Amygdala (tissue), 56 donors: ENCODE measurements around the gene TRMT10A.

Experiments used
- DNase-seq, 56 donors: peaks; one replicate each; lab custom pipeline; 2025; lab: John Stamatoyannopoulos, UW

The TRMT10A gene, protein sequence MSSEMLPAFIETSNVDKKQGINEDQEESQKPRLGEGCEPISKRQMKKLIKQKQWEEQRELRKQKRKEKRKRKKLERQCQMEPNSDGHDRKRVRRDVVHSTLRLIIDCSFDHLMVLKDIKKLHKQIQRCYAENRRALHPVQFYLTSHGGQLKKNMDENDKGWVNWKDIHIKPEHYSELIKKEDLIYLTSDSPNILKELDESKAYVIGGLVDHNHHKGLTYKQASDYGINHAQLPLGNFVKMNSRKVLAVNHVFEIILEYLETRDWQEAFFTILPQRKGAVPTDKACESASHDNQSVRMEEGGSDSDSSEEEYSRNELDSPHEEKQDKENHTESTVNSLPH

DNA sequence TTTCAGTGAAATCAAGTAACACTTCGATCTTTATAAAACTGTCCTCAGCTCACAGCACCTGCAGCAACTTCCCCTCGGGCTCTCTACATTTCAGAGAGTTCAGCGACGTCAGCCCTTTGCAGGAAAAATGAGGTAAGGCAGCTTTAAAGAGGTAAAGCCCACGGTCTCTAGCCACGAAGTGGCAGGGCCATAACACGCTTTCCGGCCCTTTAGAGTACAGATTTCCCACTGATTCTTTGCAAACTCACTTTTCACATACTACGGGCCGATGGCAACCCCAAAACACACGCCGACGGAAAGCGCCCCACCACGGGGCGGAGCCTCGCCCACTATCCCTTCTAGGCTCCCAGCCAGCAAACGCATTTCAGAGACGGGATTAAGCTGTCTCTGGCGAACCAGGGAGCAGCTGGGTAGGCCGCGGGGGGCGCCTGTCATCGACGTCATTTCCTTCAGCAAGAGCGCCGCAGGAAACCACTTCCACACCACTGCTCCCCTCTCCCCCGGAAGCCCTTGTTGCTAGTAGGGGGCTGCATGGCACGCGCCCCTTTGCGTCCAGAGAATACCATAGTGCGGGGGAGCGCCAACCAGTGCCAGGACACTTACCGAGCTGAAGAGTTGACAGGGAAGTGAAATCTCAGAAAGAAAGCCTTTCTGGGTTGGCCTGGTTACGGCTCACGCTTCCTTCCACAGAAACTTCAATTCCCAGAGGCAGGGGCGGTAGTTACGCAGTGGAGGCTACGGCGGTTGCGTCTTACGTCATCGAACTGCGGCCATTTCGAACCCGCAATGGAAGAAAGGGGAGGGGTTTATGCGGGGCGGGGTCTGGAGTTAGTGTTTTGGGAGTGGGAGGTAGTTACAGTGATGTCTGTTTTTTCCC is at the start of gene TRMT10A:
TRMT10A (minus strand) TSS at position 730 of the 877 bp plus-strand sequence. CDS start 4,701 bp downstream, outside the sequence.
- peak; percentile 81 to 100 (median 97) for DNase-seq

DNA sequence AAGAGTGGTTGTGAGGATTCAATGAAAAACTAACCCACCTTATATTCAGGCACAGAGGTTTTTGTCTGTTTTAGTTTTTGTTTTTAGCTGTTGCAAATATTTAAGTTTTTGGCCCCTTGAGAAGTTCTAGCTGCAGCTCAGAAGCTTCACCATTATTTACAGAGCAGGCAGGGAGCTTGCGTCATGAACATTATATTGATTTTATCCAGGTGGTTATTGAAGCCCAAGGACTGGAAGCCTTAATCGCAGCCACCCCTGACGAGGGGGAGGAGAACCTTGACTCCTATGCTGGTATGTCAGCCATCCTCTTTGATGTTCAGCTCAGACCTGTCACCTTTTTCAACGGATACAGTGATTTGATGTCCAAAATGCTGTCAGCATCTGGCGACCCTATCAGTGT is 48.9 kb upstream of the TRMT10A start:
- no peak for DNase-seq

DNA sequence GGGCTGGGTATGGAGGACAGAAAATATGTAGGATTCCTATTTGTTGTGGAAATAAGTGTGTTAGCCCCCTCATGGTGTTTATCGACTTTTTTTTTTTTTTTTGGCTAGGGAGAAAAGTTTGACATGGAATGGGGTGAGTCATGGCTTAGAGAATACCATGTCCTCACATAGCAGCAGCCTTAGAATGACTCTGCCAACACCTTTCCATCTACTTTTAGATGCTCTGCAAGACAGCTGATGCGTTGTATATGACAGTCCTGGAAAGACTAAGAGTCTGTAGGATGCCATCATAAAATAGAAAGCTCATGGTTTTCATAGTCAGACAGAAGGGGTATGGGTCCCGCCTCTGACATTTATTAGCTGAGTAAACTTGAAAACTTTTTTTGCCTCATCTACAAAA is 48.4 kb upstream of the TRMT10A start:
- no peak for DNase-seq

DNA sequence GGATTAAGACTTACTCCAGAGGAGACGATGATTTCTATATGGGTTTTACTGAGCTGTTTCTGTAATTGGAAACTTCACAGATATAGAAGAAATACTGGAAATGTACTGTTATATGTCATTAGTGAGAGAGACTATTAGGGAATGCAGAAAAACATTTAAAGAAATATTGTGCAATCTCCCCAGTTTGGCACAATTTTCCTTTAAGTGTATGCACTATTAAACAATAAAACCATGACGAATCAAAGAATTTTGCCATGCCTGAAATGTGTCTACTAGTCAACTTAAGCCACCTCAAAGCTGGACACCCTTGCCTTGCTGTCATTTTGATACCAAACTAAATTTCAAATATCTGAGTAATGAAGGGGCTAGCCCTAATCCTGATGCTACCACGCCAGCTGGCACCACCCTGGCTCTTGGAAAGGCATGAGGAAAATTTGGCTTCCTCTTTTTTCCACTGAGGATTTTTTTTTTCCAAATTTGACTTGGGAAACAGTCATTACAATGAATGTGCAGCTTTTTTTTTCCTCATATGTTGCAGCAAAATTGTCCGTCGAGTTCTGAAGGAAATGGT is 46.9 kb upstream of the TRMT10A start:
- no peak for DNase-seq

DNA sequence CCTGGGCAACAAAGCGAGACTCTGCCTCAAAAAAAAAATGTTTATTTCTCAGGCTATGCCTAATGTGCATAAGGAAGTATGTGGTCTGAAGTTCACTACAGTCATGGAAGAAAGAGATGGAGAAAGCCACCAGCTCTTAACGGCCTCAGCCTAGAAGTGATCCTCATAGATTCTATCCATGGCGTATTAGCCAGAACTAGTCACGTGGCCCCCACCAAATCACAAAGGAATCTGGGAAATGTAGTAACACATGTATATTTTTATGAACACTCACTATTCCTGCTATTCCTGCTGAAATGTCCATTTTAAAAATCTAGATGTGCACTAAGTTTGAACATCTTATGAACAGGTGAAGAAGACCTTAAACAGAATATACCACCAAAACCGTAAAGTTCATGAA is 44.6 kb upstream of the TRMT10A start:
- DNase-seq = no peak

DNA sequence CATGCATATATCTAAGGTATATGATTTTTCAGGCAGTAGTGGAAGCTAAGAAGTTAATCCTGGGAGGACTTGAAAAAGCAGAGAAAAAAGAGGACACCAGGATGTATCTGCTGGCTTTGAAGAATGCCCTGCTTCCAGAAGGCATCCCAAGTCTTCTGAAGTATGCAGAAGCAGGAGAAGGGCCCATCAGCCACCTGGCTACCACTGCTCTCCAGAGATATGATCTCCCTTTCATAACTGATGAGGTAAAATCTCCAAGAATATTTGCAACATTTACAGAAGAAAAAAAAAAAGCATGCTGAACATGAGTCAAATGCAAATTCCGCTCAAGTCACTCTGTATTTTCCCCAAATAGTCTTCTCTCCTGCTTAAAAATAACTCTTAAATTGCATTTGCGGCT is 42.9 kb upstream of the TRMT10A start:
- no peak for DNase-seq

DNA sequence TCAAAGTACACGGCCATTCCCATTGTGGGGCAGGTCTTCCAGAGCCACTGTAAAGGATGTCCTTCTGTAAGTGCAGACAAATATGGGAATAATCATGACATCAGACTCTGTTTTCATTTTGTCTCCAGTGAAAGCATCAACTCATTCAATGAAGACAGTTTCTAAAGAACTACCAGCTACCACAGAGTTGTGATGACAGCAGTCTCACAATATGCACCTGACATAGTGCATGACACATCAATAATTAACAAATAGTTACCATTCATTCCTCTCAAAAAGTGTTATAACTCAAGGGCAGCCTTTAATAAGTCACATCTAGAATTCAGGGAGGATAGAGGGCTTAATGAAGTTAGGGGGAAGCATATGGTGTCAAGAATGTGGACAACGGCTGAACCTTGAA is 31.0 kb upstream of the TRMT10A start:
- DNase-seq = no peak

DNA sequence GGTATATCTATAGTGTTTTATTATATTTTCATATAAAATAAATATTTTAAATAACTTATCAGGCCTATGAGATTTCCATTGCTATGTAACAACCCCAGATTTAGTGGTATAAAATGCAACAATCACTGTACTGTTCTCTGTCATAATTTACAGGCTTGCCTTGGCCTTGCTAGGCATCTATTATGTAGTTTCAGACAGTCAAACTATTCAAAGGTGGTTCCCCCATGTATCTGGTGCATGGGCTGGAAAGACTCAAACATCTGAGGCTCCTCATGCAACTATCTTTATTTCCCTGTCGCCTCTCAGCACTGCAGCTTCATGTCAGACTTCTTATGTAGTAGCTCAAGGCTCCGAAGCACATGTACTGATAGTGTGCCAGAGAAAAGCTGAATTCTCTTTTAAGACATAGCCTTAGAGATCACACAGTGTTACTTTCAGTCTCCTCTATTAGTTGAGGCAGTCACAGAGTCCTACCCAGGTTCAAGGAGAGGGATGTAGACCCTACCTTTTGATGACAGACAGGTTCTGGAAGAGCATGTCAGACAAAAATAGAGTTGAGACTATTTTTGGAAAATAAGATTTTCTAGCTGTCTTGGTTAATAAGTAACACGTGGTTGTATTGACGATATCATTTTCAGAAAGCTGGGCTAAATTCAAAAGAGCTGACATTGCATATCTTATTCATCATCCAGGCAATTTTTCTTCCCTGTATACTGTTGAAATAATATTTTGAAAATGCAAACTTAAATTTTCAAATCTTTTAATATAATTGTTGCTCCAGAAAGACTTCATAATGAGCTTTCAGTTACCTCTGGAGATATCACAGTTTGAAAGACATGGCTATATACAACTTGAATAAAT is 30.2 kb upstream of the TRMT10A start:
- DNase-seq = no peak

DNA sequence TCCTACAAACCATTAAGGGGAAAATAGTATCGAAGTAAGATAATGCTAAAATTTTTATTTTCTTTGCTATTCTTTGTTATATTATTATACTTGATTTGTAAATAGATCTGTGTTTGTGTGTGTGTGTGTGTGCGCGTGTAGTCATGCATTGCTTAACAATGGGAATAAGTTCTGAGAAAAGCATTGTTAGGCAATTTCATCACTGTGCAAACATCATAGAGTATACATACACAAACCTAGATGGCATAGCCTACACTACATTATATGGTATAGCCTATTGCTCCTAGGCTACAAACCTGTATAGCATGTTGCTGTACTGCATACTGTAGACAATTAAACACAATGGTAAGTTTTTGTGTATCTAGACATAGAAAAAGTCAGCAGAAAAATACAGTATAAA is 27.9 kb upstream of the TRMT10A start:
- DNase-seq = no peak

DNA sequence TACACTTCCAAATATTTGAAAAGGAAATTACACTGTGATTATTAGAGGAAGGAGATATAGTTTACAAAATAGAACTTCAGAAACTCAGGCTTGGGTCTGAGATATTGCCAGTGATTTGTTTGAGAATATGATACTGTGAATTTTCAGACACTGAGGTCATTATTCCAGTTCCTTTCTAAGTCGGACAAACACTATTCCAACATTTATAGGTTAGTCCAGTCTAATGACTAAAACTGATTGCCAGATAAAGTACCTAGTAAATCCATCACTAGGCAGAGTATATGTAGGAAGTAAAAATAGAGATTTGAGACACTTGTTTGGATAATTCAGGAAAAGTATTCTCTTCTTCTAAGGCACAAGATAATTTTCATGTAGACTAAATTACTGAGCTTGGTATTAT is 24.0 kb upstream of the TRMT10A start:
- DNase-seq = no peak

DNA sequence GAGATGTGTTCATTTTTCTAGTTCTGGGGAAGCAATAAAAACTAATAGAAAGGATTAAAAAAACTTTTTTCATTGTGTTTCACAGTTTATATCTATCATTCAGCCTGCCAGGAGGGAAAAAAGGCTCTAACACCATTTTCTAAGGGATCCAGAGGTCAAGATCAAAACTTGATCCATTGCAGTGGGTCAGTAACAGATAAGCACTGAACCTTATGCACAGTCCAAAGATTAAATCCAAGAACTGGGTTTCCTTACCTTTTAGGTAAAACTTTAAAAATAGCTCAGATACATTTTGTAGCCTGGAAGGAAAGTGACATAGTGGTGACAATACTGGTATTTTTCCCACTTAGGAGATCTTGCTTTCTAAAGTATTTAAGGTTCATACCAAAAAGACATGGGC is 23.5 kb upstream of the TRMT10A start:
- no peak for DNase-seq

DNA sequence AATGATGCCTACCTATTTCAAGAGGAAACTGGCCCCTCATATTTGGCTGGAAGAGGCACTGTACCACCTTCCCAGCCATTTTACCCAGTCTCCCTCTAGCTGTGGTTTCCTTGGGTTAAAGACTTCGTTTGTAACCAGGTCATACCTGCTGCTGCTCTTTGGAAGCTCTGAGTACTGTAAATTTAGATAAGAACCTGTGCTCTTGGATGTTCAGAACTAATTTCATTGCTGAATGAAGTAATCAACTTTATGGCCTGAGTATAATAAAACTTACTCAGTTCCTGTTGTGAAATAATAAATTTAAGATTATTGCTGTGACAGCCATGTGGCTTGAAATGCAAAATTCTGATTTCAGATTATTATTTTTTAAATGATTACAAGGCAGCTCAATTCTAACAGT is 23.0 kb upstream of the TRMT10A start:
- no peak for DNase-seq

DNA sequence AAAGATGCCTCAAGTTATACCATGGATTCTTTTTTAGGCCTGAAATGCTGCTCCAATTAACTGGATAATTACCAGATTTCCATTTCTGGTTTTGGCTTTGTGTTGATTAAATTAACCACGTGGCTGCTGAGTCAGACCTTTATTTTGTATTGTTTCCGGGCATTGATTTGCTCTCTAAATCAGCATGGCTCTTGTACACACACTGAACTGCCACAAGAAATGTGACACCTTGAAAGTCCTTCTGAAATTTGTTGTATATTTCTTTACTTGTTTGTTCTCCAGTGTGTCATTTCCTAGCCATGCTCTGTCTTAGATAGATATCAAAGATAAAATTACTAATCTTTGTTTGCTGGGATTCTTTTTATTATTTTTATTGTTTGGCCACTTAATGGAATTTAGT is 22.5 kb upstream of the TRMT10A start:
- no peak for DNase-seq

DNA sequence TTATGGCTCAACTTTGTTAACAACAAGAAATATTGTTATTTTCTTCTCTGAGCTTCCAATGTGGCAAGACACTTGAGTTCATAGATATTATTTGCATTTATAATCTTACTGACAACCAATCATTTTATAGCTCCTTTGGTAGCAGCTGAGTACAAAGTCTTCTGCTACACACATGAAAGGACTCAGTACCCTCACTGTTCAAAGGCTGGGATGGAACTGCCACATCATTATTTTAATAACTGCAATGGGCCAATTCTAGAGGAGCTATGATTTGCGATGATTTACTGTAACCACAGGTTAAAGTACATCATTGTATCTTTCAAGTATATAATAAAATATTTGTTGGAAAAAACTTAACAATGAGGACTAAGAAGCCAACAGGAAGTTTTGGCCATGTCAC is 21.7 kb upstream of the TRMT10A start:
- no peak for DNase-seq

DNA sequence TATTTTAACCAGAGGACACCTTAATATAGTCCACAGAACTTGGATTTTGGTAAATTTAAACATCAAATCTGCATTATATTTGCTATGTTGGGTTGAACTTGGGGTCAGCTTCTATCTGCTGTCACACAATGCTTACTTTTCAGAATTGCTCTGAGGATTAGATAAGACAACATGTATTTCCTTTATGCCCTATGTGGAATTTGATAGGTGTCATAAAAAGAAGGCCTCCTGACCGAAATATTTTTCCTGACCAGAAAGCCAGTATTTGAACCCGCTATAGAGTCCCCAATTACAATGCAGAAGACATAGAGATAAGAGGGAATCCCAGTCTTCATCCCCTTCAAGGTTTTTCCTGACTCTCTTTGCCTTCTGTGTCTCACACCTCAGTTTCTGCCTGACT is 14.9 kb upstream of the TRMT10A start:
- DNase-seq = no peak

DNA sequence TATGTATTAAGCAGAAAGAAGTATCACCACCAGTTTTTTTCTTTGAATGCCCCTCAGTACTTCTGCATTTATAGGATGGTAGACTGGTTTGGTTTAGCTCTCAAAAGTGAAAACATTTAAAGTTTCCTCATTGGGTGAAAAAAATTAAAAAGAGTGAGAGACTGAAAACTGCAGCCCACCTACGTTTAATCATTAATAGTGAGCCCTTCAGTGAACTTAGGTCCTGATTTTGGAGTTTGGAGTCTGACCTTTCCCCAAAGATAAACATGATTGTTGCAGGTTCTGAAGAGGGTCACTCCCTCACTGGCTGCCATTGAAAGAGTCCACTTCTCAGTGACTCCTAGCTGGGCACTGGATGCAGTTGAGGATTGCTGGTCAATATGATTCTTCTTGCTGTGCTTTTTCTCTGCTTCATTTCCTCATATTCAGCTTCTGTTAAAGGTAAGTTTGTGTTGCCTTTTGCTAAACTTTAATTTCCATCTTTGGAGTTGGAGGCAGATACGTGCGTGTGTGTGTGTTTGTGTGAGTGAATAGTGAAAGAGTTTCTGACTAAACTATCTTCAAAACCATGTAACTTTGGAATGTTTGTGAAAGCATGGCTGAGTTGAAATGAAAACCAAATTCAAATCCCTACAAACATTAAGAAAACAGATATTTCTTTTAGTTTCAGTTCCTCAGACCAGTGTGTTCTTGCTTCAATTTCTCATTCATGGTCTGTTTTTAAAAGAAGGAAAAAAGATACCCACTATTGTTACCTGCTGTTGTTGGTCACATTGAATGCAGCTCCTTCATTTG is 10.9 kb upstream of the TRMT10A start, which contains the start of gene MTTP:
MTTP (plus strand) TSS at position 295 of the 795 bp plus-strand sequence; CDS start at position 381, 86 bp downstream.
- DNase-seq = no peak

DNA sequence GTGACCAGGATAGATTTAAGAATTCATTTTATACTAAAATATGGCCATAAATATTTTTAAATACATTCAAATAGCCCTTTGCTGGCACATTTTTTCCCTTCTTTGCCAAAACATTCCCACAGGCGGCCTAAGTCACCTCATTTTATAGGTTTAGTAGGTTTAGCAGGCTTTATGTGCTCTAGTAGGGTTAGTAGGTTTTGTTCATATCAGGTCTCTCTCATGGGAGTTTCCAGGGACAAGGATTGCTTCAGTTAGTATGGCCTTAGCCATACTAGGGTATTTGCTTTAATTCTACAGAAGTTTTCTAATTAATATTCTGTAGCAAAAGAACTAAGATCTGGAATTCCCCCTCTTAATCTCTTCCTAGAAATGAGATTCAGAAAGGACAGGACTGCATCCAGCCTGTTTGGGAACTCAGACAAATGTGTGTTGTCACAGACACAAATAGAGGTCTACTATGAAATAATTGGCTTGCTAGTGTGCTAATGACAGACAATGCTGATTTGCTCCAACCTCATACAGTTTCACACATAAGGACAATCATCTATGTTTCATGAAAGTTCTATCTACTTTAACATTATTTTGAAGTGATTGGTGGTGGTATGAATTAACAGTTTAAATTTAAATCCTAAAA is 10.0 kb upstream of the TRMT10A start:
- DNase-seq = no peak

DNA sequence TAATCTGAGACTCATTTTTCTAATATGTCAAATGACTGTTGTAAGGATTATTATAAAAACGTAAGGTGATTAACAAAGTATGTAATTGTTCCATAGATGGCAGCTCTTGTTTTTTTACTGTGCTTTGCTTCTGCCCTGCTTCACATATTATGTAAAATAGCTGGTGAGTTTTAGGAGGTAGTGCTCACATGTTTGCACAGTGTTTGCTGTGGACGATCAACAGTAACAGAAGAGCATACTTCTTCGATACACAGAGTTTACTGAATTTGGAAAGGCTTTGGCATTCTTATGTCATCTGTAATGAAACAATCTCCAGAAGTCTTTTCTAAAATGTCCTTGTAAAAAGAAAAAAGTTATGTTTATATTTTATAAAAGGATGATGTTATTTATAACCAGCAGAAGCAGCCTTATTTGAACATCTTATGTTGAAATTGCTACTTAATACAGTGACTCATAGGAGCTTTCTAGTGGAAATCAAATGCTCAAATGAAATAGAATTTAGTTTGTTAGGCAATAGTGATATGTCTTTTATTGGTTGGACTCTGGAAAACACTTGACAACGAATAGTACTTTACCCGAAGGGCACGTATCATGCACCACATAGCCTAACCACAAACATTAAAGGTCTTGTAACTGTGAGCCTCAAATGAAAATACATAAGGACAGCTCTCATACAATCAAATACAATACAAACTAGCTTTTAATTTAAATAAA is 8.8 kb upstream of the TRMT10A start:
- no peak for DNase-seq
